Kasumi-1 (cell line): ENCODE data around the gene PPT2.

Experiments
- DNase-seq, 2 experiments: peaks; one replicate each; lab custom pipeline; 2025; lab: John Stamatoyannopoulos, UW

PPT2 gene

GRCh38 chr6:32151863-32152768 is 1.8 kb upstream of the PPT2 start, which contains the start of gene PRRT1:
PRRT1 (minus strand) TSS chr6:32151939; CDS start chr6:32151827, 112 bp downstream.
- no peak for DNase-seq

- no peak for DNase-seq
Measured at GRCh38 chr6:32152769-32153563, 975 bp upstream of the PPT2 start.

GRCh38 chr6:32154514-32155161 is 697 bp downstream of the PPT2 start:
- peak; percentile 52 to 54 for DNase-seq

- DNase-seq: no peak
Measured at GRCh38 chr6:32156891-32157290, 3.0 kb downstream of the PPT2 start.

DNA sequence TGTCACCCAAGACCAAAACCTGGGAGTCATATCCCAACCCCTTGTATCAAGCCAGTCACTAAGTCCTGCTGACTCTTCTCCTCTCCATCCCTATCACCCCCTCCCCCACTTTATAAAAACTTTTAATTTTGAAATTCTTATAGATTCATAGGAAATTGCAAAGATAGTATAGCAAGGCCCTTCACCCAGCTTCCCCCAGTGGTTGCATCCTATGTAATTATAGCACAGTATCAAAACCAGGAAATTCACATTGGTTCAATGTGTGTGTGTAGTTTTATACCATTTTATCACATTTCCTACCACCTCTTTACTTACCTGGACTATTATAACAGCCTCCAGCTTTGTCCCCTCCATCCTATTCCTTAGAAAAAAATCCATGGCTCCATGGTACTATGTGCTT is 4.1 kb downstream of the PPT2 start:
- no peak for DNase-seq

DNA sequence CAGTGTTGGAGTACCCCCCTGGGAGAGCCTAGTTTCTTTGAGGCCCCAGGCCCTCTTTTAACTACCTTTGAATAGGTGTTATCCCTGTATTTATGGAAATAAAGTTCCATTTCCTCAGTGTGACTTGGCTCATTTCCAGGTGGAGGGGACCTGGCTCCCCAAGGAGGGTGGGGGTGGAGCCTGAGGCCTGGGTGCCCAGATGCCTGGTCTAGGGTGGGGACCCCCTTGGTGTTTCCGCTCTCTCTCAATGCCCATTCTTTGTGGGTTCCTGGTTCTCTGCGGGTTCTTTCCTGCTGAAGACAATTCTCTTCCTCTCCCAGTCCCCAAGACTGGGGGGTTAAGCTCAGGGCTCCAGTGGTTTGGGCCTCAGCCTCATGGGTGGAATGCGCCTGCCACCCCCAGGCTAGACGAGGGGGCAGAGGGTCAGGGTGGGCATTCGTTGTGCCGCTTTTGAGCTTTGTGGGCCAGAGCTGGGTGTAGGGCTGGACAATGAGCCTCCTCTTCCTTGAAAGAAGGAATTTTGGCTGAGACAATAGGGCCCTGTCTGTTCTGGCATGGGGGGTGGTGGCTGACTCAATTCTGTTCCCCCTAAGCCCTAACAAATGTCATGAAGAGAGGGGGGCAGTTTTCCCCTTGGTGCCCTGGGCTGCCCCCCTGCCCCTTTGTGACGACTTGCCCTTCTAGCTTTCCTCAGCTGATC is 9.8 kb downstream of the PPT2 start:
- DNase-seq: no peak

DNA sequence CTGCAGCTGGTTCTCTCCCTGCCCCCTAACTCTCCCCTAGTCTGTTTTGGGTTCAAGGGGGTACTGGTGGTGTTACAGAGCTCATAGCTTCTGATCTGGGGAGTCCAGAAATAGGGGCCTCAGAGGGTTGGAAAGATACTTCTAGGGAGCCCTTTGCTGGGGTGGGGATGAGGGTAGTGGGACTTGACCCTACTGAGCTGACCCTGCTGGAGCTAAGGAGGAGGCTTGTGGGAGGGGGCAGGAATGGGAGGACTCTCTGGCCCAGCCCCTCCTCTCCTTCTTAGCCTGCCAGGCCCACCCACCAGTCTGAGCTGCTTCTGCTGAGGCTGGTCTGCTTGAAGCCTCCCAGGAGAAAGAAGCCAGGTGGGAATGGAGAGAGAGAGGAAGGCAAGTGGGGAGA is 10.4 kb downstream of the PPT2 start, which contains the start of gene EGFL8:
TSS of gene EGFL8 (plus strand) at position 301 of the 400 bp plus-strand sequence. CDS start 1,571 bp downstream, outside the sequence.
- no peak for DNase-seq

- no peak for DNase-seq
Measured at GRCh38 chr6:32166411-32167061, 12.6 kb downstream of the PPT2 start.

- no peak for DNase-seq
Measured at GRCh38 chr6:32167154-32167760, 13.3 kb downstream of the PPT2 start.

- DNase-seq: no peak
Measured at GRCh38 chr6:32167761-32168262, 13.9 kb downstream of the PPT2 start.

DNA sequence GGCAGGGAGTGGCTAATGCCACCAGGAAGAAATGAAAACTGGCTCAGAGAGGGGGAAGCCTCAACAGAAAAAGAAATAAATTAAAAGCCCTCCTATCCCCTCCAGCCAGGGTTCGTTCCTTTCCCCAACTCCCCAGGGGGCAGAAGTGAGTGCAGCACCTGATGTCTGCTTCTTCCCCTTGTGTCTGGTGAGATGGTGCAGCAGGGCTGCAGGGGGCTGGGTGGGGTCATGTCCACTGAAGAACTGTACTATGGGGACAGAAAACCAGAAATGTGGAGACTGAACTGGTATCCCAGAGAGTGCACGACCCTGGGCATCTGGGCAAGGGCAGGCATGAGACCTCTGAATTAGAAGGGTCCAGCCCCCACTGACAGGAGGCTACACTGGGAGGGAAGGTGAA is 14.4 kb downstream of the PPT2 start:
- DNase-seq: no peak

- no peak for DNase-seq
Measured at GRCh38 chr6:32168807-32169591, 15.1 kb downstream of the PPT2 start.

DNA sequence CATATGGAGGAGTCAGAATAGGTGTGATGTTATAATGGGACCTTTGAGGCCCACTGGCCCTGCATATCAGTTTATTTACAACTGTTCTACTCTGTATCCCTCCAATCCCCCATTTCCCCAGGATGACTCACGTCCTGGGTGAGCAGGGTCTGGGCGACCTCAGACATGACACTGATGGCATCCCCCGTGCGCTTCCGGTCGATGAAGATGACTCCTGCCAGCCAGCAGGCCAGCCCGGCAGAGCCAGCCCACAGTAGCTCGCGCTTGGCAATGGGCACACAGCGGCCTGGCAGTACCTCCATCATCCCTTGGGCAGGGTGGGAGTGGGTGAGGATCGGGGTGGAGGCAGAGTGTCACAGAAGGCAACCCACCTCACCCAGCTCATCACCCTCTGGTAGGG is 16.4 kb downstream of the PPT2 start:
- no peak for DNase-seq

- DNase-seq: no peak
Measured at GRCh38 chr6:32171234-32171633, 17.3 kb downstream of the PPT2 start.

- DNase-seq: no peak
Measured at GRCh38 chr6:32173051-32173727, 19.2 kb downstream of the PPT2 start.

DNA sequence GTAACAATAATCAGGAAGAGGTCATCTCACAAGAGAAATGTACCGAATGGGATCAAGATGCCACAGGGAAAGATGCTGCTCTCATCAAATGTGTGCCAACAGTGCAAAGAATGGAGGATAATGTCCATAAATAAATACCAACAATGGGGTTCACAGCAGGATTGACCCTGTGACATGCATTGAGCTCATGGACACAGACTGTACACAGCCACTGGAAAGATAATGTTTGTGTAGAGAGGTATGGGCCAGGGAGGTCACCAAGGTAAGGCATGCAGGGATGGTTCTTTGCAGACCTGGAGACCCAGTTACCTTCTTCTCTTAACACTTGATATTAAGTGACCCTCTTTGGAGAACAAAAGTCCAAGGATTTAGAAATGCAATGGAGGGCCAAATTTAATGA is 20.5 kb downstream of the PPT2 start:
- no peak for DNase-seq

DNA sequence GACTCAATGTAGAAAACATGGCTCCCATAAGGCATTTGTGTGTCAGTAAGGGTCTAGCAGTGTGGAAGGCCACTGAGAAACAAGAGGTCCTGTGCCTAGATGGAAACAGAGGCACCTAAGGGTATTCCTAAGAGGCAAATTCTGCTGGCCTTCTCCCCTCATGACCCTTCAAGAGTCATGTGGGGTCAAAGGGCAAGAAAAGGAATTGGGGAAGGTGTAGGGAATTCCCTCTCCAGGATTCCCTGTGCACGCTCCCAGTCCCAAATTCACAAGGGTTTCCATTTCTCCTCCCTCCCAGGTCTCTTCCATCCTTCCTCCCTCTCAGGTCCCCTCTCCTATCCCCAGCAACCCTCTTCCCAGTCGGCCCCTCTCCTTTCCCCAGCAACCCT is 21.4 kb downstream of the PPT2 start:
- no peak for DNase-seq

GRCh38 chr6:32175711-32176475 is 22.0 kb downstream of the PPT2 start, which contains the start of gene AGPAT1:
AGPAT1 (minus strand) TSS chr6:32176084; CDS start chr6:32171496, 4,588 bp downstream.
- peak; percentile 95 to 96 for DNase-seq
